Kidney epithelial cell (primary cell): ENCODE results near the gene IL21. TPM values are rescaled to one million over a fixed set of nuclear protein-coding genes. Genes with fewer than 3 reads are reported as not detected.

Experiments
- DNase-seq: peaks from one replicate; pipeline ENCODE4 v3.0.0-alpha.2; 2010; ENCODE audit warnings: low read depth
- H3K27me3 ChIP-seq: 2 replicates; pipeline ENCODE4 v1.6.0; 2011; ENCODE audit warnings: low read length; ENCODE audit not compliant: control insufficient read depth, insufficient read depth
- H3K36me3 ChIP-seq: 2 replicates; pipeline ENCODE4 v1.5.1; 2011; ENCODE audit warnings: low read length; ENCODE audit not compliant: control insufficient read depth, insufficient read depth
- H3K4me3 ChIP-seq: 2 replicates; pipeline ENCODE4 v1.5.1; 2011; ENCODE audit warnings: low read depth, mild to moderate bottlenecking, control low read depth, low read length
- total RNA-seq: library from RNA; depleted of rRNA; stranded (reverse); fragments of >200 nt; gene quantifications from 2 replicates; pipeline ENCODE4 v1.2.3, GENCODE V29; 2015
- TF ChIP-seq, protein P1 (sequence below): IDR thresholded peaks from 2 replicates; pipeline ENCODE4 v1.5.1; 2011; ENCODE audit warnings: mild to moderate bottlenecking, moderate library complexity, low read length, control low read depth, inconsistent platforms; ENCODE audit not compliant: insufficient read depth, poor library complexity, severe bottlenecking

IL21 gene
- total RNA-seq, 1 donor from 2014 or later, result not detected

DNA sequence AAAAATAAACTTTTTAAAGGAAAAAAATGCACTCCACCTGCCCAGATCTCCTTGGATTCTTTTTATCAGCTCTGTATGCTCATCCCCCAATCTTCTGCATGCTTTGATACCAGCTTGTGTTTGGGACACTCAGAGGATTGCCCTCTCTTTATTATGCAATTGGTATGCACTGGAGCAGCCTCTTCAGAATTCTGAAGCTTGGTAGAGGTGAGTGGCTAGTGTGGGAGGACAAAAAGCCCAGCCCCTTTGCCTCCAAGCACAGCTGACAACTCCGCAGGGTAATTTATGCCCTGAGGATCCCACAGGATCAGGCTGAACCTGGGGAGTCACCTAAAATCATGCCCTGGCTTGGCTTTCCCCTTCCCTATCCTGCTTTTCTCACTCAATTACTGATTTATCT, 16.7 kb downstream of the IL21 start:
- DNase-seq, result no peak

DNA sequence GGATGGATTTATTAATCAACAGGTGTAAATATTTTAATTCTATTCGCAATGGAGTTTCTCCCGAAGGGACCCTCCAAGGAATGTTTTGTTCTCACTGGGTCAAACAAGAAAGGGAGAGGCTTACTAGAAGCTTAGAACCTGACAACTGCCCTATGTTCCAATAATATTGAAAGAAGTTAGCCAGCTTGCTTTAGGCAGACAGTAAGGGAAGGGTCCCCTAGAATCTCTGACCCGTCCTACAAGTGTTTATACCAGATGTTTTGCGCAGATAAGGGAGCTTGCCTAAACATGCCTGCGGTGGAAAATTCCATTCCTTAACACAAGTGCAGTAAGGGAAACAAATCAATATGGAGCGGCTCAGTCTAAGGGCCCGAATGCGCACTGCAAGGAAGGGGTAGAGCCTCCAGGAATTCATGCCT, 17.7 kb downstream of the IL21 start:
- Histone ChIP-seq H3K4me3 (no peak overlapping the region), H3K36me3 (no peaks in the 10 kb centered on the region), H3K27me3 (no peaks in the 10 kb centered on the region)
- TF ChIP-seq, protein P1, sequence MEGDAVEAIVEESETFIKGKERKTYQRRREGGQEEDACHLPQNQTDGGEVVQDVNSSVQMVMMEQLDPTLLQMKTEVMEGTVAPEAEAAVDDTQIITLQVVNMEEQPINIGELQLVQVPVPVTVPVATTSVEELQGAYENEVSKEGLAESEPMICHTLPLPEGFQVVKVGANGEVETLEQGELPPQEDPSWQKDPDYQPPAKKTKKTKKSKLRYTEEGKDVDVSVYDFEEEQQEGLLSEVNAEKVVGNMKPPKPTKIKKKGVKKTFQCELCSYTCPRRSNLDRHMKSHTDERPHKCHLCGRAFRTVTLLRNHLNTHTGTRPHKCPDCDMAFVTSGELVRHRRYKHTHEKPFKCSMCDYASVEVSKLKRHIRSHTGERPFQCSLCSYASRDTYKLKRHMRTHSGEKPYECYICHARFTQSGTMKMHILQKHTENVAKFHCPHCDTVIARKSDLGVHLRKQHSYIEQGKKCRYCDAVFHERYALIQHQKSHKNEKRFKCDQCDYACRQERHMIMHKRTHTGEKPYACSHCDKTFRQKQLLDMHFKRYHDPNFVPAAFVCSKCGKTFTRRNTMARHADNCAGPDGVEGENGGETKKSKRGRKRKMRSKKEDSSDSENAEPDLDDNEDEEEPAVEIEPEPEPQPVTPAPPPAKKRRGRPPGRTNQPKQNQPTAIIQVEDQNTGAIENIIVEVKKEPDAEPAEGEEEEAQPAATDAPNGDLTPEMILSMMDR, result no peak
- DNase-seq, result no peak

More for the DNA sequence above, 16.7 kb downstream of the IL21 start:
- TF ChIP-seq, protein P1, result no peak
- Histone ChIP-seq H3K27me3 (no peaks in the 10 kb centered on the region), H3K4me3 (no peak overlapping the region), H3K36me3 (no peaks in the 10 kb centered on the region)

DNA sequence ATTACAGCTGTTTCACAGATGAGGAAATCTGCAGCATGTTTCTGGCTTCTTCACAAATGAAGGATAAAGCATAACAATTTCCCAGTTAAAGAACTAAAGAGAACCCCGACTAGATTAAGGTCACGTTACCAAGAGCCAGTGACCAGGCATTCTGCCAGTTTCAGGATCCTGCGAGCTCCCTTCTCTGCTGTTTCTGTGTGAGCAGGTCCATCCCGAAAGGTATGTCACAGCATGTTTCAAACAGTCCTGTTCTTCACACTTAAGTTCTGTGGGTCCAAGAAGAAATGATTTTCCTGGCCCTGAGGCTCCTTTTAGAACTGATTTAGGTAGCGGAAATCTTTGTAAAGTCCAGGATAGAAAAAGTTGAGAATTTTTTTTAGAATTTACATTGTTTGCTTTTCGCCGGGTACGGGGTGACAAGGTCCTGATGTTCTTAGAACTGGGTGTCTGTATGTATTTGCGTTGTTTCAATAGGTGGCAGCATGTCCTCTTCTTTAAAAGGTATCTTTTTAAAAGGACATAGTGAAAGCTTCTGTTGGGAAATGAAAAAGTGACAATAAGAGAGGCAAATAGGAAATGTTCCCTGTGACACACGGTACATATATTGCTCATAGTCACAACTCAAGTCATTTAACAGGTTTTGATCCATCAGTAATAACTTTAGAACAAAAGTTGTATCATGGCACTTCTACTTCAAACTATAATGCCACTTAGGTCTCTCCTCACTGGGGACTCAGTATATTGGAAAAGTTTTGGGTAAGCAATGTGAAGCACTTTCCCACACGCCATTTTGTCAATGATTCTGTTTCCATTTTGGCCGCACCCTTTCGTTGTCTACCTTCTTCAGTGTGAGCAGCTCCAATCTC, 18.4 kb downstream of the IL21 start:
- DNase-seq, result peak; percentile 4
- TF ChIP-seq, protein P1, result peak; percentile 41
- Histone ChIP-seq H3K27me3 (no peaks in the 10 kb centered on the region), H3K36me3 (no peaks in the 10 kb centered on the region), H3K4me3 (no peak overlapping the region)

GRCh38 chr4:122591196-122591595, 29.7 kb downstream of the IL21 start:
- H3K4me3 ChIP-seq, result no peak overlapping the region
- no peak for DNase-seq
- H3K27me3 ChIP-seq, result no peaks in the 10 kb centered on the region
- TF ChIP-seq, protein P1, result no peak
- H3K36me3 ChIP-seq, result no peaks in the 10 kb centered on the region

- Histone ChIP-seq H3K27me3 (no peaks in the 10 kb centered on the region), H3K4me3 (no peak overlapping the region), H3K36me3 (no peaks in the 10 kb centered on the region)
- TF ChIP-seq, protein P1, result no peak
- DNase-seq, result no peak
Observed at GRCh38 chr4:122588453-122589238, 32.2 kb downstream of the IL21 start.
